OCI-LY7 (cell line): ENCODE results near the gene USP24. TPM values are rescaled to one million over a fixed set of nuclear protein-coding genes. Genes with fewer than 3 reads are reported as not detected.

ENCODE experiments used
- BruUV-seq: library from RNA; stranded (reverse); fragments of 400-500 nt; replicated peaks from 2 replicates; lab custom pipeline; 2021; lab: Mats Ljungman, UMichigan
- CTCF ChIA-PET: fragments of 300-600 bp; sonication (Branson Sonifier 250); formaldehyde crosslinking; loops from one replicate; lab custom pipeline; 2022; ENCODE audit warnings: antibody characterized with exemption; ENCODE audit not compliant: unreplicated experiment; lab: Charles Lee
- POLR2A ChIA-PET: fragments of 300-600 bp; sonication (Branson Sonifier 250); formaldehyde crosslinking; loops from one replicate; lab custom pipeline; 2022; ENCODE audit warnings: antibody characterized with exemption; lab: Charles Lee
- DNase-seq: peaks from one replicate; pipeline ENCODE4 v3.0.0-alpha.2; 2015; ENCODE audit warnings: low spot score
- H2AFZ ChIP-seq: fragments of 200-600 bp; sonication (generic), shearing (Covaris generic); 2 replicates; pipeline ENCODE4 v1.6.1; 2014; ENCODE audit warnings: mild to moderate bottlenecking, antibody characterized with exemption, low read length, moderate library complexity
- H3K27ac ChIP-seq: fragments of 200-600 bp; sonication (generic); 2 replicates; pipeline ENCODE4 v1.5.1; 2014; ENCODE audit warnings: mixed run types, low read depth, mild to moderate bottlenecking, moderate library complexity, low read length, inconsistent platforms; ENCODE audit not compliant: poor library complexity, severe bottlenecking
- H3K36me3 ChIP-seq: fragments of 200-600 bp; sonication (generic); 2 replicates; pipeline ENCODE4 v1.6.1; 2014; ENCODE audit warnings: mild to moderate bottlenecking, antibody characterized with exemption, low read length, moderate library complexity, mixed read lengths; ENCODE audit not compliant: insufficient read depth
- H3K4me1 ChIP-seq: fragments of 200-600 bp; sonication (generic); 2 replicates; pipeline ENCODE4 v1.5.1; 2014; ENCODE audit warnings: mild to moderate bottlenecking, low read length; ENCODE audit not compliant: insufficient read depth, poor library complexity, severe bottlenecking
- H3K4me2 ChIP-seq: fragments of 200-600 bp; sonication (generic); 2 replicates; pipeline ENCODE4 v1.6.1; 2014; ENCODE audit warnings: mild to moderate bottlenecking, low read length
- H3K4me3 ChIP-seq: fragments of 200-600 bp; sonication (generic); 2 replicates; pipeline ENCODE4 v1.5.1; 2014; ENCODE audit warnings: mild to moderate bottlenecking, low read depth, low read length; ENCODE audit not compliant: poor library complexity, severe bottlenecking
- H3K79me2 ChIP-seq: fragments of 200-600 bp; sonication (generic); 2 replicates; pipeline ENCODE4 v1.6.1; 2016; ENCODE audit warnings: low read depth, mild to moderate bottlenecking, low read length, moderate library complexity, mixed read lengths; ENCODE audit not compliant: insufficient read depth
- H3K9me2 ChIP-seq: fragments of 200-600 bp; sonication (generic); 2 replicates; pipeline ENCODE4 v1.6.1; 2016; ENCODE audit warnings: mild to moderate bottlenecking, low read length, mixed read lengths; ENCODE audit not compliant: insufficient read depth
- H3K9me3 ChIP-seq: fragments of 200-600 bp; sonication (generic); 2 replicates; pipeline ENCODE4 v1.6.1; 2014; ENCODE audit warnings: mild to moderate bottlenecking, mixed run types, low read length, mixed read lengths
- H4K20me1 ChIP-seq: fragments of 200-600 bp; sonication (generic); 2 replicates; pipeline ENCODE4 v1.6.1; 2014; ENCODE audit warnings: mild to moderate bottlenecking, antibody characterized with exemption, low read length, moderate library complexity, mixed read lengths; ENCODE audit not compliant: insufficient read depth
- CTCF ChIP-seq: fragments of 200-600 bp; sonication (generic); conservative IDR thresholded peaks from 2 replicates; pipeline ENCODE4 v1.5.1; 2014; ENCODE audit warnings: mild to moderate bottlenecking, antibody characterized with exemption, low read length, moderate library complexity, mixed read lengths
- EZH2phosphoT487 ChIP-seq: fragments of 200-600 bp; sonication (generic); IDR thresholded peaks from 2 replicates; pipeline ENCODE4 v1.6.1; 2018; ENCODE audit warnings: low read depth, borderline replicate concordance, mild to moderate bottlenecking, mixed run types, antibody characterized with exemption, low read length, moderate library complexity, mixed read lengths
- intact Hi-C: fragments of 100-400 bp; cut with micrococcal nuclease; formaldehyde crosslinking; loops from one replicate; pipeline ENCODE4 v1.10.0; 2022; ENCODE audit not compliant: unreplicated experiment
- total RNA-seq, 2 experiments: library from RNA; depleted of rRNA in 1 of 2; stranded (reverse); fragments of >200 nt in 1 of 2; shearing (Covaris generic) in 1 of 2; gene quantifications; 2 replicates each; pipeline ENCODE4 v1.2.3, GENCODE V29; 2014 to 2022

Gene USP24
- total RNA-seq, 2 experiments from 2014 or later: 35.1 to 46.3 TPM

- no TSS peak for BruUV-seq
- peak overlapping the region; percentile 12 for H3K27ac ChIP-seq
- H3K79me2 ChIP-seq: no peaks in the 10 kb centered on the region
- peak; percentile 68 for DNase-seq
- ChIA-PET CTCF (interaction anchor here (1.3 kb wide), 1 partner anchor 10 kb away, joined by 8 read pairs; no protein-coding TSS in a partner anchor), POLR2A (interaction anchor here (0.6 to 1.2 kb wide), 3 partner anchors 20 to 45 kb away, joined by 3 to 6 read pairs (median 3); partner anchors contain the start of gene USP24)
- peak overlapping the region; percentile 77 for H2AFZ ChIP-seq
- H3K4me3 ChIP-seq: no peak overlapping the region
- peaks cover 45% of the 10 kb centered on the region for H3K4me1 ChIP-seq
- peak overlapping the region; percentile 43 for H3K4me2 ChIP-seq
- H4K20me1 ChIP-seq: no peaks in the 10 kb centered on the region
- no peaks in the 10 kb centered on the region for H3K36me3 ChIP-seq
- no peaks in the 10 kb centered on the region for H3K9me2 ChIP-seq
- TF ChIP-seq CTCF: no peak
- no peak for TF ChIP-seq EZH2phosphoT487
- intact Hi-C loops: no loop called here
- H3K9me3 ChIP-seq: no peaks in the 10 kb centered on the region
These were observed 44.9 kb upstream of the USP24 start for GRCh38 chr1:55259911-55260609.

- intact Hi-C loops: no loop called here
- peak overlapping the region; percentile 3; the same call in 1 of the 2 replicates for H2AFZ ChIP-seq
These were observed 42.8 kb upstream of the USP24 start for GRCh38 chr1:55257958-55258357.

More at GRCh38 chr1:55257958-55258357, 42.8 kb upstream of the USP24 start:
- Histone ChIP-seq H3K4me1 (peaks cover 45% of the 10 kb centered on the region), H3K9me3 (no peaks in the 10 kb centered on the region), H3K36me3 (no peaks in the 10 kb centered on the region), H3K79me2 (no peaks in the 10 kb centered on the region), H3K4me2 (no peak overlapping the region), H4K20me1 (no peaks in the 10 kb centered on the region), H3K4me3 (no peak overlapping the region), H3K27ac (no peak overlapping the region), H3K9me2 (no peaks in the 10 kb centered on the region)
- POLR2A ChIA-PET: interaction anchor here (1.2 to 2.4 kb wide), 3 partner anchors 39 to 115 kb away, joined by 5 to 8 read pairs (median 8); no protein-coding TSS in a partner anchor
- no TSS peak for BruUV-seq
- no peak for TF ChIP-seq EZH2phosphoT487
- no peak for TF ChIP-seq CTCF
- peak; percentile 9 for DNase-seq
- CTCF ChIA-PET: no interaction called here
